Cerebellar cortex (tissue), 1 donor: Measurements from ENCODE around the gene KCNIP4.
A peak's percentile ranks its signal among the peaks of the same experiment; 100 is the strongest.

Experiments
- DNase-seq: peaks from one replicate; pipeline ENCODE4 v3.0.0-alpha.2; 2015; ENCODE audit warnings: low spot score

Gene KCNIP4

GRCh38 chr4:21763855-21764254 lies 184.7 kb downstream of the KCNIP4 start:
- DNase-seq = peak; percentile 71

GRCh38 chr4:21757248-21757647 lies 191.3 kb downstream of the KCNIP4 start:
- no peak for DNase-seq

- DNase-seq = no peak
Observed at GRCh38 chr4:21753084-21753760, 195.3 kb downstream of the KCNIP4 start.

GRCh38 chr4:21752616-21753015 lies 196.0 kb downstream of the KCNIP4 start:
- no peak for DNase-seq

GRCh38 chr4:21749924-21750323 lies 198.6 kb downstream of the KCNIP4 start:
- no peak for DNase-seq

GRCh38 chr4:21749412-21749811 lies 199.2 kb downstream of the KCNIP4 start:
- no peak for DNase-seq

- no peak for DNase-seq
Observed at GRCh38 chr4:21744046-21744445, 204.5 kb downstream of the KCNIP4 start.

GRCh38 chr4:21742326-21742725 lies 206.2 kb downstream of the KCNIP4 start:
- no peak for DNase-seq

- peak; percentile 45 for DNase-seq
Observed at GRCh38 chr4:21738821-21739220, 209.8 kb downstream of the KCNIP4 start.

- no peak for DNase-seq
Observed at GRCh38 chr4:21735866-21736265, 212.7 kb downstream of the KCNIP4 start.

GRCh38 chr4:21733894-21734630 lies 214.5 kb downstream of the KCNIP4 start:
- no peak for DNase-seq

GRCh38 chr4:21728304-21728703 lies 220.3 kb downstream of the KCNIP4 start:
- DNase-seq = no peak

- DNase-seq = no peak
Observed at GRCh38 chr4:21726255-21726815, 222.2 kb downstream of the KCNIP4 start.

- no peak for DNase-seq
Observed at GRCh38 chr4:21722157-21722839, 226.3 kb downstream of the KCNIP4 start.

GRCh38 chr4:21716531-21716930 lies 232.0 kb downstream of the KCNIP4 start:
- DNase-seq = no peak

GRCh38 chr4:21710179-21710835 lies 238.3 kb downstream of the KCNIP4 start:
- no peak for DNase-seq

GRCh38 chr4:21709761-21710160 lies 238.8 kb downstream of the KCNIP4 start:
- no peak for DNase-seq

- DNase-seq = no peak
Observed at GRCh38 chr4:21709031-21709430, 239.5 kb downstream of the KCNIP4 start.

- no peak for DNase-seq
Observed at GRCh38 chr4:21699446-21699845, 249.1 kb downstream of the KCNIP4 start.

- DNase-seq = peak; percentile 88
Observed at GRCh38 chr4:21697583-21697982, 251.0 kb downstream of the KCNIP4 start.

- DNase-seq = no peak
Observed at GRCh38 chr4:21695141-21695540, 253.4 kb downstream of the KCNIP4 start.

- DNase-seq = no peak
Observed at GRCh38 chr4:21692241-21692640, 256.3 kb downstream of the KCNIP4 start.
